Skeletal muscle cell (primary cell): ENCODE data around the gene OR9Q2.
"Not testable (repeated sequence)": the region's sequence is repeated elsewhere in the genome, so short reads cannot be mapped to it uniquely, and the experiment has no call there.

Experiments
- DNase-seq: peaks from one replicate; pipeline ENCODE4 v3.0.0-alpha.2; 2010; ENCODE audit warnings: low read depth
- H3K4me3 ChIP-seq: 2 replicates; pipeline ENCODE4 v1.5.1; 2011; ENCODE audit warnings: low read depth, mild to moderate bottlenecking, control low read depth, low read length, moderate library complexity

The OR9Q2 gene, protein sequence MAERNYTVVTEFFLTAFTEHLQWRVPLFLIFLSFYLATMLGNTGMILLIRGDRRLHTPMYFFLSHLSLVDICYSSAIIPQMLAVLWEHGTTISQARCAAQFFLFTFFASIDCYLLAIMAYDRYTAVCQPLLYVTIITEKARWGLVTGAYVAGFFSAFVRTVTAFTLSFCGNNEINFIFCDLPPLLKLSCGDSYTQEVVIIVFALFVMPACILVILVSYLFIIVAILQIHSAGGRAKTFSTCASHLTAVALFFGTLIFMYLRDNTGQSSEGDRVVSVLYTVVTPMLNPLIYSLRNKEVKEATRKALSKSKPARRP

DNA sequence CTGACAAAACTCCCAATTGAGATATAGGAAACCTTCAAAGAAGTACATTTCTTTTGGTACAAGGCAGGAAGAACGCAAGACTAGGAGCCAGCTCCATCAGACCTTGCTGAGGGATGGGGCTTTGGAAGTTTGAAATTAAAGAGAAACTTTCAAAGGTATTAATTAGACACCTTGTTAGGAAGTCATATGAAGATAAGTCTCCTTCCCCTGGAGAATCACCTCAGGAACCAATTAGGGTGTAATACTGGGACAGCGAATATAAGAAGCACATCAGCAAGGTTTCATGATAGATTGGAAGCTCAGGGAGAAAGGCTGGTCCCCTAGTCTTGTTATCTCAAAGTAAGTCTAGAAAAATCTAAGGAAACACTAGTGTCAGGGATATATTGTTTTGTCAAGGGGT is at the start of gene OR9Q2:
Gene OR9Q2, plus strand, starts transcription at position 301 of the 400 bp plus-strand sequence. CDS start 1,421 bp downstream, outside the sequence.
- DNase-seq: no peak
- H3K4me3 ChIP-seq: no peak within 1 kb of the TSS

DNA sequence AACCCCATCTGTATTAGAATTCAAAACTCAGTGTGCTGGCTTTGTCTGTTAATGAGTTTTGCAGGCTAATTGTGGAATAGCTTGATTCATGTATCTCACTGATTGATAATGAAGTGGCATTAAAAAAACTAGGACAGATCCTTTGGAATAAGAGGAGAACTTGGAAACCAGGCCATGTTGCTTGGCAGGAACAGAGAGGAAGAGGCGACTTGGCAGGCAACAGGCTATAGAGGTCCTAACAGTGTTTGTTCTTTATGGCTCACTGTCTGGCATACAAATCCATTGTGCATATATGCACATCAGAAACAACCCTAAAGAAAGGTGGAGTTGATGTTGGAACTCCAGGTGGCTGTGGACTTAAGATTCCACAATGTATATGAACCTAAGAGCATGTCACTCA is 46.1 kb upstream of the OR9Q2 start:
- DNase-seq: no peak
- no peak overlapping the region for H3K4me3 ChIP-seq

DNA sequence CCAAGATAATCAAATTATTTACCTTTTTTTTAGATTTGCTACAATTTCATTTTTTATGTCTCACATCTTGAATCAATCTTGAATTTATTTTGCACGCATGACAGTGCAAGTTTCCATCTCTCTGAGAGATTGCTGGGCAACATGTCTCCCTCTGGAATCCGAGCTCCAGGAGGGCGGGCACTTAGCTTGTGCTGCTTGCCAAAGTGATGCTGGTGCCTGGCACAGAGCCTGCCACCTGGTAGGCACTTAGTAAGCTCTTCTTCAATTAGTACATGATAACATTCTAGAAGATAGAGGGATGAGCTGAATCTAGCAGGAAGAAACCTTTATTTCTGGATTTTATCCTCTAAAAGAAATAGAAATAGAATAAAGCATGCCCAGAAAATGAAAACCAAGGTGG is 36.1 kb upstream of the OR9Q2 start:
- no peak overlapping the region for H3K4me3 ChIP-seq
- no peak for DNase-seq

DNA sequence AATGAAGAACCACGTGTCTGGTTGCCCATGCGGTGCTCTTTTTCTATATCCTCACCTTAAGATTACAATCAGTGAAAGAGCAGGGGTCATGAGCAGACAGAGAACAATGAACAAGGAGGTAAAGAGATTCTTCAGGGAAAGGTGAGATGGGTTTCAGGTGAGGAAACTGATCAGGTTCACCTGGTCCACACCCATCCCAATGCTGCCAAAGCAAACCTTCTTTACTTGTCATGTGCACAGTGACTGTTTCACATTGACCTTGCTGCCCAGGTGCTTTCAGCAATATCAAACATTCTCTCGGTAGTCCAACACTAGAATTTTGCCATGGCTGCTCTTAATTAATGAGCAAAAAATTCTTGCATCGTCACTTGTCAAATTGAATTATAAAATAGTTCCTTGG is 24.5 kb upstream of the OR9Q2 start:
- H3K4me3 ChIP-seq: no peak overlapping the region
- DNase-seq: no peak

DNA sequence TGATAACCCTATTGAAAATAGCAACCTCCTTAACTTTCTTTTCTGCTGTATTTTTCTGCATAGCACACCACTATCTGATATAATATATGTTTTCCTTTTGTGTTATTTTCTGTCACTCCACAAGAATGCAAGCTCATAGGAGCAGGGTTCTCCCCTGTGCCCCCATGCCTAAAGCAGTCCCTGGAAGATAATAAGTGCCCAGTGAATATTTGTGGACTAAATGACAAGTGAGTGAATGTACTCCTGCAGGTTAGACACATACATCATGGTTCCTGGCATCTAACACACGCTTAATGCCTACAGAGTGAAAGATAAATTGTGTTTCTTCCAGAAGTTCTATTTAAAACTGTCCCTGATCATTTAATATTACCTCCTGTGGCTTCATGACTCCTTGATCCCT is 23.9 kb upstream of the OR9Q2 start:
- no peak for DNase-seq
- H3K4me3 ChIP-seq: no peak overlapping the region

DNA sequence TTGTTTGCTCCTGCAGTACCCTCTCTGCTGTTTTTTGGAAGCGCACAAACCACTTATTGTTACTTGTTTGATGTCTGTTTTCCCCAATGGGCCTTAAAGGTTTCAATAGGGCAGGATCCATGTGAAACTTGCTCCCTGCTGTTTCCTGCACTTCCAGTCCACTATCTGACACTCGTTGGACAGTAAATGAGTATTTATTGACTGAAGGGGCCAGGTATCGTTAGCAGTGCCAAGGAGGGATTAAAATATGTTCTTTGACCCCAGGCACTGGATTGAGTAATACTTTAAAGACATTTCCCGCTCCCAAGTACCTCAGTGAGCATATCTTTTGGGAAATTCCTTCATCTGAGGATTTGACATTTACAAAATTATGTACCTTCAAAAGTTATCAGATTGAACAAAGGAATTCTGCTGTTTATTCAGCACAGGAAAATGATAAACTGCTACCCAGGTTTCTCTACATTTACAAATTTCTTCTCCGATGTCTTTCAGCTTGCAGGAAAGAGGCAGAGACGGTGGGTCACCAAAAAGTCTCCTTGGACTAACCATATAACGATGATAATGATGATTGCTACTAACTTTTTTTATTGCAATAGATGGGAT is 23.3 kb upstream of the OR9Q2 start:
- no peak overlapping the region for H3K4me3 ChIP-seq
- no peak for DNase-seq

DNA sequence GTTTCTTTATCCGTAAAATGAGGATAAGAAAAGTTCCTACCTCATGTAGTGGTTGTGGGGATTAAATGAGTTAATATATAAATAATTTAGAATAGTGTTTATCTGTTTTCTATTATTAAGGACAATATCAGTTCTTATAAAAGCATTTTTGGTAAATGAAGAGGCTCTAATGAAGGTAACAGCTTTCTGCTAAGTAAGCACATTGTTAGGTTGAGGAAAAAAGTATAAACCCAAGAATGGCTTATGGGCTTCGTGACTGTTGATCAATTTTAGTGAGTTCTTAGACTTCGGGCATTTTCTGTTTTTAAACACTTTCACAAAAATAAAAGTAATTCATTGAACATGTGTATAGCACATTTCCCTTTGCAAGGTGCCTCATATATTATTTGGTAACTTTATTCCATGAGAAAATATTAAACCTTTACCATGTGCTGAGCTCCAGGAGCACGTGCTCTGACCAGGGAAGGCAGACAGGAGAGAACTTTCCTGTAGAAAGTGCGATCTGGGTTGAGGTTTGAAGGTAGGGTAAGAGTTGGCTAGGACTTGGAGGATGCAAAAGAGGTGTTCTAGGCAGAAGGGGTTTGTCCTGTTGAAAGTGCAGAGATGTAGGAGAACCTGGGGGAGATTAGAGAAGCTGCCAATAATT is 11.3 kb upstream of the OR9Q2 start:
- no peak overlapping the region for H3K4me3 ChIP-seq
- DNase-seq: no peak

DNA sequence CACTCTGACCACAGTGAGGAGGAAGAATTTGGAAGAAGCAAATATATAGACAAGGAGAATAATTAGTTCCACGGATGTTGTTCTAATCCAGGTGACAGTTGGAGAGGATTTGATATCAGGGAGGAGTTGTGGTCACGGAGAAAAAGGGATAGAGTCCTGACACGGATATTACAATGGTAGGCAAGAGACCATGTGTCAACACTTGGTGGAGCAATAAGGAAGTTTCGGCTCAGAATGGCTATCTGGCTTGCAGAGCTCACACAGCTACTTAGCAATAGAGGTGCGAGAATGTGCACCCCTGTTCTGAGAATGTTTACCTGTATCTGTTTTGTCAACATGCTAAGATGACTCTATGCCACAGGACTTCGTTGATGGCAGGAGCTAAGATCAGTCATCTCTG is 10.4 kb upstream of the OR9Q2 start:
- DNase-seq: no peak

DNA sequence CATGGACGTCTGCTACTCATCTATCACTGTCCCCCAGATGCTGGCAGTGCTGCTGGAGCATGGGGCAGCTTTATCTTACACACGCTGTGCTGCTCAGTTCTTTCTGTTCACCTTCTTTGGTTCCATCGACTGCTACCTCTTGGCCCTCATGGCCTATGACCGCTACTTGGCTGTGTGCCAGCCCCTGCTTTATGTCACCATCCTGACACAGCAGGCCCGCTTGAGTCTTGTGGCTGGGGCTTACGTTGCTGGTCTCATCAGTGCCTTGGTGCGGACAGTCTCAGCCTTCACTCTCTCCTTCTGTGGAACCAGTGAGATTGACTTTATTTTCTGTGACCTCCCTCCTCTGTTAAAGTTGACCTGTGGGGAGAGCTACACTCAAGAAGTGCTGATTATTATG is 9.2 kb upstream of the OR9Q2 start:
- no peak overlapping the region for H3K4me3 ChIP-seq
- no peak for DNase-seq

More for the DNA sequence above, 10.4 kb upstream of the OR9Q2 start:
- no peak overlapping the region for H3K4me3 ChIP-seq

DNA sequence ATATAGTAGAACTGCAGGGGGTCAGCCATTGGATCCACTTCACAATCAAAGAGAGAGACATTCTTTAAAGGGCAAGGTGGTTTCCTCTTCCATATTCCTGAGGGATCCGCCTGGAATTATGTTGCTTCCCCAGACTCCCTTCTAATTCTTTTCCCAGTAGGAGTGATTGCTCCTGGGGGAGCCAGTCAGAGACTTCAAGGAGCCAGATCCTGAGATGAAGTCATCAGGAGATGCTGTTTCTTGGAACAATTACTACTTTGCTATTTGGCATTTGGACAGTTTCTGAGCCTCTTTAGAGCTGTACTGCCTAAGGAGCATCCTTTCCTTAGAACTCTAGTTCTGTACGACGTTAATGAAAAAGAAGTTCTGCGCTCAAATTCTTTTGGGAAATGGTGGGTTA is 1.9 kb upstream of the OR9Q2 start:
- H3K4me3 ChIP-seq: no peak overlapping the region
- no peak for DNase-seq

DNA sequence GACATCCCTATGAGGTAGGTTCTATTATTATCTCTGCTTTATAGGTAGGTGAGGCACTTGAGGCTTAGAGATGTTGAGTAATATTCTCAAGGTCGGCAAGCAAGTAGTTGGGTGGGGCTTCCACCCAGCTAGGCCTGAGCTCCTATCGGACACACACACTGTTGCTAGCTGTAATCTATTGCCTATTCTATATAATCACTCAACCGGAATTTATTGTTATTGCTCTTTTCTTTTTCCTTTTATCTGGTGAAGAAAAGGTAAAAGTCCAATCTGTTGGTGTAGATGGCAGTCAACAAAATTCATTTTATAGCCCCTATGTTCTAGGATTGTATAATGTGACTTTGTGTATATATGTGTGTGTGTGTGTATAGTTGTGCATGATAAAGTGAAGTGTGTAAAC is 3.4 kb downstream of the OR9Q2 start:
- DNase-seq: no peak
- no peak overlapping the region for H3K4me3 ChIP-seq

DNA sequence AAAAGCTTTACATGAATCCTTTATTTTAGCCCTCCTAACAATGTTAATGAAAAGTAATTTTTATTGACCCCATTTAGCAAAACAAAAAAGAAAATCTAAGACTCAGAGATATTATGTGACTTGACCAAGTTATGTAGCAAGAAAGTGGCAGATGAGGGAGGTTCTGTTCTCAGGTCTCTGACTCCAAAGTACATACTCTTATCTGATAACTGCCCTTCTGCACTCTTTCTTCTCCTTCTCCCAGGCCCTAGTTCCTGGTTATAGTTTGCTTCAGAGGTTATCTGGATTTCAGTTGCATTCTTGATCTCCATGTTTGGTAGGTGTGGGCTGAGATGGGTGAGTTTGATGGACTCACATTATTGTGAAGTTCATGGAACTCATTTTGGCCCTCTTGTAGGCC is 4.5 kb downstream of the OR9Q2 start:
- no peak overlapping the region for H3K4me3 ChIP-seq
- DNase-seq: no peak

DNA sequence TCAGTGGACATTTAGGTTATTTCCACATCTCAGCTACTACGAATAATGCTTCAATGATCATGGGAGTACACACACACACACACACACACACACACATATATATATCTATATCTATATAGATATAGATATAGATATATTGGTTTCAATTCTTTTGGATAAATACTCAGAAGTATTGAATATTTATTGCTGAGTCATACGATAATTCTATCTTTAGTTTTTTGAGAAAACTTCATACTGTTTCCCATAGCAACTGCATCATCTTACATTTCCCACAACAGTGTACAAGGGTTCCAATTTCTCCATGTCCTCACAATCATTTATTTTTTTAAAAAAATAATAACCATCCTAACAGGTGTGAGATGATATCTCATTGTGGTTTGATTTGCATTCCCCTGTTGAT is 7.1 kb downstream of the OR9Q2 start:
- H3K4me3 ChIP-seq: no peak overlapping the region
- no peak for DNase-seq

DNA sequence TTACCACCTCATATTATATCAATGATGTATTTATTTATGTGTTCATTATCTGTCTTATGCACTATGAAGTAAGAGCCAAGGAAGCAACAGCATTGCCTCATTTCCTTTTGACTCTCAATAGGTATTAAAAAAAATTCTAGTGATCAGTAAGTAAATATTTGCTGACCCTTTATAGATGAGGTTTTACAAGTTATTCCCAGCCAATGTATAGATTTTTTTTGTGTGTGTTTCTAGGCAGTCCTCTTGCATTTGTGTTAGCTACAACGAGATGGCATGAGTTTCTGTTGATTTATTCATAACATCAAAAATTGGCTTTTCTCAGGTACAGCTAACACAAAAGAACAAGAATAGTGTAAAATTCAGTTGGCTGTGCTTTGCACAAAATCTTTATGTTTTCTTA is 10.4 kb downstream of the OR9Q2 start:
- H3K4me3 ChIP-seq: no peak overlapping the region
- DNase-seq: no peak

DNA sequence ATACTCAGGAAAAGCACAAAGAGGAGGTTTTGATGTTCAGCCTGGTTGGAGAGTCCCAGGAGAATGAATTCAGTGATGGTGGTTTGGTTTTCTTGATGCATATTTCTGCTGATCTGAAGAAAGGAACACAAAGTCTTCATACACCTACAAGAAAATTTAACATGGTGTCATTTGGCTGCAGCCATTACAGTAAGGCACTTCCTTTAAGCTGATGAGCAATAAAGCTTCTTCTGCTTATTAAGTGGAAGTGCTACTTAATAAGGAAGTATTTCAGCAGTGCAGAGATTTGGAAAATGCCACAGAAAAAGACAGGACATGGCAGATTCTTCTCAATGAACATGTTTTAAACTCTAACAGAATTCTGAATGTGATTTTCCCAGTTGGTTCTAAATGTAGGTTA is 15.2 kb downstream of the OR9Q2 start, which contains the start of gene OR1S2:
Gene OR1S2, minus strand, starts transcription at position 101 of the 400 bp plus-strand sequence. Its CDS starts 0 bp downstream, at position 101.
- H3K4me3 ChIP-seq: no peak within 1 kb of the TSS
- no peak for DNase-seq

DNA sequence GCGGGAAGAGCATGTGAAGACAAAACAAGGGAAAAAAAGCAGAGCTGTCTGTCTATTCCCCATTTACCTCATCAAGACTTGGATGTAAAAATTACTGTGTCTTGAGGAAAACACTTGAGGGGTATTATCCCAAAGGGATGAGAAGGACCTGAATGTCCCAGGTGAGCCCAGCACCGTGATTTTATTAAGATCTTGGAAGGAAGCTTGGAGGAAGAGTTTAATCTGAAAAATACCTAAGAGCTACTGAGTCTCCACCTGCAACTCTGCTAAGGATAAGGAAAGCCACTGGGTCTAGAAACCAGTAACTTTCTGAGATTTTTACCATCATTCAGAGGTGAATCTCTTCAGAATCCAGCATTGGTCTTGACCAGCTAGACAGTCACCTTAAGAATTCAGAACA is 23.6 kb downstream of the OR9Q2 start, which contains the start of gene OR1S1:
Gene OR1S1, plus strand, starts transcription at position 301 of the 400 bp plus-strand sequence.
- not testable (repeated sequence) for H3K4me3 ChIP-seq, DNase-seq

DNA sequence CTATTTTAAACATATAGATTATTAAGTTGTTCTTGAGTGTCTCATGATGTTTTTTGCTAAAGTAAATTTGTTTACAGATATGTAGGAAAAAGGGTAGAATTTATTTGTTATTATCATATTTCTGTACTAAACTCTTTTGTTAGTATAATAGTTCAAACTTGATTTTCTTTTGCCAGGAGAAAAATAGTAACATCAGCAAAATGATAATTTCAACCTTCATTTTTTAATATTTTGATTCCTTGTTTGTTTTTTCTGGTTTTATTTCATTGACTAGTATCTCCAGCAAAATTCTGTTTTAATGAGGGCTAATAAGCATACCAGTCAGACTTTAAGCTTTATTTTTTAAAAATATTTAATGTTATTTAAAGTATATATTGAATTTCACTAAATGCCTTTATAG is 27.6 kb downstream of the OR9Q2 start:
- H3K4me3 ChIP-seq: no peak overlapping the region

DNA sequence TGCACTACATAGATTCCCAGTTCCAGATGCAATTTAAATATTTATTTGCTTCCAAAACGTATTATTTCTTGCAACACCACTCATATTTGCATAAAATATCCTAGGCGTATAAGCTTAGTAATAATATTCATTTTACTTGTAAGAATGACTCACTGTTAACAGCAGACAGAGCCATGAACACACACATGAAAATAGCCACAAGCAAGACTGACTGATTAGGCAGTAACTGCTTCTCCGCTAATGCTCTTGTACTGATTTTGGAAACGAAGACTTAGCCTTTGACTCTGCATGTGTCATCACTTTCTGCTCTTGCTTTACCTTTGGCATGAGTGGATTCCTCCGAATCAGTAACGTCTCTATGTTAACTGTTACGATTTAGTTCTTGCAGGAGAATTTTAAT is 33.9 kb downstream of the OR9Q2 start:
- no peak for DNase-seq
- no peak overlapping the region for H3K4me3 ChIP-seq

More for the DNA sequence above, 27.6 kb downstream of the OR9Q2 start:
- no peak for DNase-seq

DNA sequence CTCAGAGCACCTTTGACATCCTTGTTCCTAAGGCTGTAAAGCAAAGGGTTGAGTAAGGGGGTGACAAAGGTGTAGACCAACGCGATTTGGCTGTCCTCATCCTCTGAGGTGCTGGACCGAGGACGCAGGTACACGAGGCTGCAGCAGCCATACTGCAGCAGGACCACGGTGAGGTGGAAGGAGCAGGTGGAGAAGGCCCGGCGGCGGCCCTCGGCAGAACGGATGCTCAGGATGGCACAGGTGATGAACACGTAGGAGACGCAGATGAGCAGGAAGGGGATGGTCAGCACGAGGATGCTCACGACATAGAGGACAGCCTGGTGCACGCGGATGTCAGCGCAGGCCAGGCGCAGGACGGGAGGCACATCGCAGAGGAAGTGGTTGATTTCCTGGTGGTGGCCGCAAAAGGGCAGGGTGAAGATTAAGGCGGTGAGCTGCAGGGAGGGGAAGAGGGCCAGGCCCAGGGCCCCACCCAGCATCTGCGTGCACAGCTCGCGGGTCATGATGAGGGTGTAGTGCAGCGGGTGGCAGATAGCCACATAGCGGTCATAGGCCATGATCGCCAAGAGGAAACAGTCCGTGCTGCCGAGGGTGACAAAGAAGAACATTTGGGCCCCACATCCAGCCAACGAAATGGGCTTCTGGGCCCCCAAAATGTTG is 39.2 kb downstream of the OR9Q2 start:
- H3K4me3 ChIP-seq: no peak overlapping the region
- no peak for DNase-seq
